Measurements from ENCODE around the gene IGFALS. TPM values are rescaled to one million over a fixed set of nuclear protein-coding genes. Genes with fewer than 3 reads are reported as not detected.

IGFALS gene
- total RNA-seq = not detected in 2 replicates

DNA sequence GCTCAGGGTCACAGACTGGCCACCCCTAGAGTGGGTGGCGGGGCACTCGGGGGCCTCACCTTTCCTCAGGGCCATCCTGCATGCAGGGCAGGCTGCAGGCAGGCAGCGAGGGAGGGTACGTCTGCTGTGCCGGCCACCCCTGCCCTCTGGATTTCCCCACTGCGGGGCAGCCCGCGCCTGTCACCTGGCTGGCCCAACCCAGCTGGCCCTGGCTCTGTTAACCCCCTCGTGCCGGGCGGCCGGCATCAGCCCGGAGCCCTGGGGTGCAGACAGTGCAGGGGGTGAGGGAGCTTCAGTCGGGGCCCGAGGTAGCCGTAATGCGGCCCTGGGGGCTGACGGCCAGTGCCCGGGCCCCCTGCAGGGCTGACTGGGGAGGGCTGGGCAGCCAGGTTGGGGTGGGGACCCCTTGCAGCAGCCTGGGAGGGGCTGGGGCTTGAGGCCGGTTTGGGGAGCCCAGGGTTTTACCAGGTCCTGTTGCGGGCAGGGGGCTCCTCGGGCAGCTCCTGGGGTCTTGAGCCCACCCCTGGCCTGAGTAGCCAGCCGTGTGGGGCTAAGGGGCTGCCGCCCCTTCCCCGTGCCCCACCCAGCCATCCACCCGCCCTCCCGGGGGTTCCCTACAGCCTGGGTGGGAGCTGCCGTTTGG lies at the start of gene IGFALS:
Gene IGFALS, minus strand, starts transcription at position 128 of the 643 bp plus-strand sequence. Its CDS starts 53 bp downstream, at position 75.
- DNase-seq (ENCODE audit: low read depth, low spot score) = no peak

DNA sequence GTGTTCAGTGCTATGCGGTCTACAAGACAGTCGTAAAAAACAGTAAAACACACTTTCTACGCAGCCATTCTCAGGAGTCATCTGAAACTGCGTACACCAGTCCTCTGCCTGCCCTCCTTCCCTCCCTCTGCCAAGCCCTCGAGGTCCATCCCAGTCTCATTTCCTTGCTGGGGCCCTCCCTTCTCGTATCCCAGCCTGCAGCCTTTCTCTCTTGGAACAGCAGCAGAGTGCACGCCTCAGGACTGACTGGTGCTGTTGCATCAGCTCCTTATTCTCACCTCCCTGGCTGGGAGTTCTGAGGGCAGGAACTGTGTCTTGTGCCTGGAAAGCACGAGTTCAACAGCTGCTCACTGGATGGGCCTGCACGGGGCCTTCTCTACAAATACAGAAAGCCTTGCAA lies 46.0 kb upstream of the IGFALS start:
- no peak for DNase-seq (ENCODE audit: low read depth, low spot score)

DNA sequence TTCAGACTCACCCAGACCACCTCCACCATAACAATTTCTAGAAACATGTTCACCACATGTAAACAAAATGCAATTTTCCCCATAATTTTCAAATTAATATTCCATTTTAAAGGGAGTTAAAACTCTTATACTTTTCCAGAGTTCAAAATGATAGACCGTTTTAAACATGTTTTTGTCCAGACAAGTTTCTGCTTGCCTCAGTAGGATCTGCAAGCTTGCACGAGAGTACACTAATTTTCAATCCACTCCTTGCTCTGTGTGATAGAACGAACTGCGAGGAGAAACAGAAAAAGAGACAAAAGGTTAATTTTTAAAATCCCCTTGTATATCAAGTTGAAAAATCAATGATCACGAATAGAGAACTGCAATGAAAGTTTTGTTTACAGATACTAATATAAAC lies 40.6 kb upstream of the IGFALS start:
- DNase-seq (ENCODE audit: low read depth, low spot score) = no peak

DNA sequence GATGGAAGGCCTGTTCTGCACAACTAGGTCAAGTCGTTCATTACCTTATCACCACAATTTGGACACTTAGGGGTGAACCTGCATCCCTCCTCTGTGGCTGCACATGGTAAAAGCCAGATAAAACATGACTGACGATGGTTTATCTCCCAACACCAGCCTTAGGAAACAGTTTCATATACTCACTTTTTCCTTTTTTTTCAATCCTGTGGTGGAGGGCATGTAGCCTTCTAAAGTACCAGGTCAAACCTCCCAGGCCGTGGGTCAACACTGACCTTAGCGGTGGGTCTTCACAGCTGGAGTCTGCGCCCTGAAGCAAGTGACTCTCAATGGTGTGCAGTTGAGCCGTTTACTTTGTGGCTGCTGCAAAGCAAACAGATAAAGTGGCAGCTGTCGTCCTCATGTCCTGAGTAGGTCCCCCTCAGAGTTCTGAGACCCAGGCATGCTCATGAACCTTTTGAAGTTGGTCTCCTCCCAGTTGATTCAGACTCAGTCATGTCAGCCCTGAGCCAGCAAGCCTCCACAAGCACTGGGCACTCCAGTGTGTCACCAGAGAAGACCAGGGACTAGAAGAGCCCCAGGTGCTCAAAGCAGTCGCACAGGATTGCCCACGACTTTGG lies 39.4 kb upstream of the IGFALS start:
- no peak for DNase-seq (ENCODE audit: low read depth, low spot score)

DNA sequence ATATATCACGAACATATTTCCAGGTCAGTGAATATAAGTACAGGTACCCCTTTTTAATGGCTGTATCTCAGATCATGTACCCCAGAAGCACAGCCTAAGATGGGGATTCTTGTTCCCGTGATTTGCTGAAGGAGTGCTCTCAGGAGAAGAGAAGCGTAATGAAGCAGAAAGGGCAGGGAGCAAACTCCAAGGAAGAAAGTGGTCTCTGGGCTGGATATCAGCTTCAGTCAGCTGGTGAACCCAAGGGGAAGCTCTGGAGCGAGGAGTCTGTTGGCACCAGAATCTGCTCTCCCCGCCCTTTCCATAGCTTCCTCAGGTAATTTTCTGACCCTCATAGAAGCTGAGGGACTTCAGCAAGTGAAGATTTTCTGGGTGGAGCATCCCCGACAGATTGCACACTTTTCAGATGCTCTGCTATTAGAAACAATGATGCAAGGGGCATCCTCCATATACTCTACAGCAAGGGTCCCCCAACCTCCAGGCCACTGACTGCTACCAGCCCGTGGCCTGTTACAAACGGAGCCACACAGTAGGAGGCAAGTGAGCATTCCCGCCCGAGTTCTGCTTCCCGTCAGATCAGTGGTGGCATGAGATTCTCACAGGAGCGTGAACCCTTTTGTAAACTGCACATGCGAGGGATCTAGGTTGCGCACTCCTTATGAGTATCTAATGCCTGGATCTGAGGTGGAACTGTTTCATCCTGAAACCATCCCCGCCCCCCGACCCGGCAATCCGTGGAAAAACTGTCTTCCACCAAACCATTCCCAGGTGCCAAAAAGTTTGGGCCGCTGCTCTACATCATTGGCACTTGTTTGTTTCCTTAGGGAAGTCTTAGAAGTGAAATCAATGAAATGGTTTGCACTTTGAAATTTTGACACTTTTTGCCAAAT lies 37.9 kb upstream of the IGFALS start:
- no peak for DNase-seq (ENCODE audit: low read depth, low spot score)

DNA sequence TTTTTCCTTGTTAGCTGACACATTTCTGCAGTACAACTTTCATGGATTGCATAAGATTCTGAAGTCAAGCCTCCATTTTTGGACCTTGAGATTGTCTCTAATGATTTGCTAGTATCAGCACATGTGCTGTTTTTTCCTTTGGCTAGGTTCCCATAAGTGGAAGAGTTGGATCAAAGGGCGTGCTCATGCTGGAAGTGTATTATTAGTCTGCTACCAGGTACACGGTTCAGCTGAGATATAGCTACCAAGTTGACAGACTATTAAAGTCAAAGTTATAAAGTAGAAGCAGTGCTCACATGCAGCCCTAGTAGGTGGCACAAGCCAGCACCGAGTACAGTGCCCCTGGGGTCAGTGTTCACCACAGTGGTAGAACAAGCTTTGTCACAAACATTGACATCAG lies 36.7 kb upstream of the IGFALS start:
- DNase-seq (ENCODE audit: low read depth, low spot score) = no peak

DNA sequence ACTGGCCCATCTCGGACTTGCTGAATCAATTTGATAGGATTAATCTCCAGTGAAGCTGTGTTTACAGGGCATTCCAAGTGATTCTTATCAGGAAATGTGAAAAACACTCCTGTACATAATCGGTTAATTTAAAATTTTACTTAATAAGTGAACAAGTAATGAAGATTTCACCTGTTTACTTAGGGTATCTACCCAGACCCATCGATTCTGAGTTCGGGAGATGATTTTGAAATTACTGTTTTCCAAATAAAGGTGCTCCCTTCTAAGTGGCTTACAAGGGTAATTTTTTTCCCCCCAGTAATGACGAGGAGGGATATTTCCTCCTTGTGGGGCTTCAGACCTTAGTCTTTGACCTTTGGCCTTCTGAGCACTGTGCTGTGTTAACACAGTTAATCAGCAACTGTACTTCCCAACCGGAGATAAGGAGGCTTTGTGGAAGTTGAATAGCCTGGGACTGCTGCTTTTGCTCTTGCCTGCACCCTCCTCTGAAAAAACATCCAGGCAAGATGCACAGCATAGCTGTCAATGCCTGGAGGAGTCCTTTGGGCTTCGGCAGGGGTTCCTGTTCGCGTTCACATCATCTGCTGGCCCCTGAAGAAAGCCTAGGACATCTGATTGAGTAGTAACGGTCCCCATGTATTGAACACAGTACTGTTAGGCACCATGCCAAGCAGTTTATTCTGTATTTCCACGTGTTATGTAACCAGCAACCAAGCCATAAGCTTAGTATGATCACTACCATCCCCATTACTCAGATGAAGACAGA lies 35.3 kb upstream of the IGFALS start:
- no peak for DNase-seq (ENCODE audit: low read depth, low spot score)

DNA sequence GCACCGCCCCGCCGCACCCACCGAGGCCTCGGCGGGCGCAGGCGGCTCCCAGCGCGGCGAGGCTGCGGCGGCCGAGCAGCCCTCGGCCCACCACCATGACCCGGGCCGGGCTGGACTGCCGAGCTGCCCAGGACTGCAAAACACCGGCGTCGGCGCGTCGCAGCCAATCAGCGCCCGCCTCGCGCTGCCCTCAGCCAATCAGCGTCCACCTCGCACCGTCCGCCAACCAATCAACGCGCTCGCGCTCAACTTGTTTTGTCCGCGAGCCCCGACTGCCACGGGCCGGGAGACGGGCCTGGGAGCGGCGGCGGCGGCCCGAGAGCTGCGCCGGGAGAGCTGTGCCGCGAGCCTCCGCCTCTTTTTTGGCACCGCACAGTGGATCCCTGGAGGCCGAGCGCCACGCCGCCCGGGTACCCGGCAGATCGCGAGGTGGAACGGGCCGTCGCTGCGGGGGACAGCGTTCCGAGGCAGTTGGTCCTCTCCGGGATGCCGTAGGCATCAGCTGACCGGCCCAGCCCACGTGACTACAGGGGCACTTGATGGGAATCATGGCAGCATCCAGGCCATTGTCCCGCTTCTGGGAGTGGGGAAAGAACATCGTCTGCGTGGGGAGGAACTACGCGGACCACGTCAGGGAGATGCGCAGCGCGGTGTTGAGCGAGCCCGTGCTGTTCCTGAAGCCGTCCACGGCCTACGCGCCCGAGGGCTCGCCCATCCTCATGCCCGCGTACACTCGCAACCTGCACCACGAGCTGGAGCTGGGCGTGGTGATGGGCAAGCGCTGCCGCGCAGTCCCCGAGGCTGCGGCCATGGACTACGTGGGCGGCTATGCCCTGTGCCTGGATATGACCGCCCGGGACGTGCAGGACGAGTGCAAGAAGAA lies 33.4 kb upstream of the IGFALS start, which contains the start of the genes FAHD1 and HAGH:
Gene FAHD1, plus strand, starts transcription at position 516 of the 883 bp plus-strand sequence. Its CDS starts 33 bp downstream, at position 549.
Gene HAGH, minus strand, starts transcription at position 135 of the 883 bp plus-strand sequence. Its CDS starts 38 bp downstream, at position 97.
- DNase-seq (ENCODE audit: low read depth, low spot score) = peak; percentile 87

DNA sequence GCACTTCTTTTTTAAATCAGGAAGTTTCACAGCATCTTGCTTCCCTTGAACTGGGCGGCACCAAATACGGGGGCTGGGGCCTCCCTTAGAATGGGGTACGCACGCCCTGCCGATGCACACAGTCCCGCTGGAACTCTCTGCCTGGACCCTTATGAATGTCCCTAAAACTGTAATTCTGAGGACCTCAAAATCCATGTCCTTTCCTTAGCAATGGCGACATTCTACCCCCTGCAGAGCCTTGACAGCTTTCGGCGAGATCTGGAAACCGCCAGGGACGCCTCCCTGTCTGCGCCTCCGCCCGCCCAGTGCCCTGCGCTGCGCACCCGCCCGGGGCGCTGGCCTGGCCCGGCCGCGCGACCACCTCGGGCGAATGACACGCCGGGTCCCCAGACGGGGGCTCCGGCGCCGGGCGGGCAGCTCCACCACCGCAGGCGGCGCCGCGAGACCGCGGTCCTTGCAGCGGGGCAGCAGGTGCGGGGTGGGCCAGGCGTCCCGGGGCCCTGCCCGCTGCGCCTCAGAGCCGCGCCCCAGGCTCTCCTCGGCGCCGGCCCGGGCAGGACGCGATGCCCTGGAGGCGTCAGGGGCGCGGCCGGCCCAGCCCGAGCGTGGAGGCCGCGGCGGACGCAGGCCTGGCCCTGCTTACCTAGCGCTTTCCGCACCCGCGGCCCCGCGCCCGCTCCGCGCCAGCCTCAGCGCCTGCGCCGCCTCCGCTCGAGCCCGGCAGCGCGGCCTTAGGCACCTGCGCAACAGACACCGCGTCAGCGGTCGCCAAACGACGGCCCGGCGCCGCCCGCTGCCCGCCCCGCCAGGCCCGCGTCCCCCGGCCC lies 32.6 kb upstream of the IGFALS start:
- no peak for DNase-seq (ENCODE audit: low read depth, low spot score)

DNA sequence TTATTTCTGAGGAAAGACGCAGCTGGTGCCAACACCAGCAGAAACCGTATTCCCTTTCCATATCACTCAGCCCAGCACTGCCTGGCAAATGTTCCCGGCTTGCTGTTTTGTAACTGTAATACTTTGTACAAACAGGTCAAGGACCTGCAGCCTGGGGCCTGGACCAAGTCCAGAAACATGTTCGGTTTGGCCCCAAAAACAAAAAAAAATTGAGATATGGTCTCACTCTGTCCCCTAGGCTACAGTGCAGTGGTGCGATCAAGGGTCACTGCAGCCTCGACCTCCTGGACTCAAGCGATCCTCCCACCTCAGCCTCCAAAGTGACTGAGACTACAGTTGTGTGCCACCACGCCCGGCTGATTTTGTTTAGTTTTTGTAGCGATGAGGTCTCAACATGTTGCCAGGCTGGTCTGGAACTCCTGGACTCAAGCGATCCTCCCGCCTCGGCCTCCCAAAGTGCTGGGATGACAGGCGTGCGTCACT lies 31.9 kb upstream of the IGFALS start:
- no peak for DNase-seq (ENCODE audit: low read depth, low spot score)

DNA sequence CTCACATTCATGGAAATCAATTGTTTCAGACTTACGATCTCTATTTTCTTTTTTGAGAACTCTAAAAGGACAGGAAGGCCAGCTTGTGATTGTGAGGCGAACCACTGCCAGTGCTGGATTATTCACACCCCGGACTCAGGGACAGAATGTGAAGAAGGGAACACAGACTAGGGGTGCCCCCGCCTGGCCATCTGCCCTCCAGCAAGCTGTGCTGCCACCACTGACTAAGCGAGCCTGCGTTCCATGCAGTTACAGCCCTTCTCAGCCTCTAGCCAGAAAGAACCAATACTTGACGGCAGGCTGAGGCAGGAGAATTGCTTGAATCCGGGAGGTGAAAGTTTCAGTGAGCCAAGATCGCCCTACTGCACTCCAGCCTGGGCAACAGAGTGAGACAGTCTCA lies 30.3 kb upstream of the IGFALS start:
- DNase-seq (ENCODE audit: low read depth, low spot score) = peak; percentile 54

DNA sequence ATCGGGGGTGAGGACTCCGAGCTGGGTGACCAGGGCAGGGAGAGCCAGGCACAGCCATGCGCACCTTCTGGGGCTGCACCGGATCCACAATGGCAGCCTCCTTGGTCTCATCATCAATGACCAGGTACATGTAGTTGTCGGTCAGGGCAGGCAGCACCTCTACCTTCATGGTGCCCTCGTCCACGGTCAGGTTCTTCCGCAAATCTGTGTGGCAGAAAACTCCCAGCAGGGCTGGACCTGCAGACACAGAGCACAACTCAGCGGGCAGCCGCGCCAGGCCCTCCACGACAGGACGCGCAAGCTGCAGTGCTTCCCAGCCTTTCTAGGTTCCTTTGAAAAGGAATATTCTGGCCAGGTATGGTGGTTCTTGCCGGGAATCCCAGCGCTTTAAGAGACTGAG lies 29.3 kb upstream of the IGFALS start:
- DNase-seq (ENCODE audit: low read depth, low spot score) = no peak

DNA sequence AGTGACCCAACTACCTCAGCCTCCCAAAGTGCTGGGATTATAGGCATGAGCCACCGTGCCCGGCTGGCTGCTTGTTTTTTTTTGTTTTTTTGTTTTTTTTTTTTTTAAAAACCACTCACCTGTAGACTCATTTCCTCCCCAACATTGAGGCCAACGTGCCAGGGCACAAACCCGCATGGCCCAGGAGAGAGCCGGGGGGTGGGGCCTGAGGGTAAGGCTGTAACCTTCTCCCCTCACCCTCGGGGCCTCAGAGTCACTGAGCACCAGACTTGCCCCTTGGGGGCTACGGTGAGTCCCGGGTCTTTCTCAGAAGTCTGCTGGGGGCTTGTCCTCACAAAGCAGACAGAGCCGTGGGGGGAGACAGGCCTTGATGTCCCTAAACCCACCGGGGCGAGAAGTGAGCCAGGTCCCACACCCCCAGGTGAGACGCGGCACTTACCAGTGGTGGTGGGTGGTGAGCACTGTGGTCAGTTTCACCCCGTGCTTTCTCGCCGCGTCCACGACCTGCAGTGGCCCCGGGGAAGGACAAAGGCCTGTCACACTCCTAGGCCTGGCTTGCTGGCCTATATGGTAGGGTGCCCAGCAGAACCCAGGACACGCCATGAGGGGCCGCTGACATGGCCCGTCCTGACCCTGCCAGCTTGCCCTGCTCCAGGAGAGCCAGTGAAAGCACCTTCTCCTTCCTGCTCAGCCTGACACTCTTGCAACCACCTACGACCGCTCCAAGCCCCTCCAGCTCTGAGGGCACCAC lies 28.5 kb upstream of the IGFALS start:
- DNase-seq (ENCODE audit: low read depth, low spot score) = no peak

DNA sequence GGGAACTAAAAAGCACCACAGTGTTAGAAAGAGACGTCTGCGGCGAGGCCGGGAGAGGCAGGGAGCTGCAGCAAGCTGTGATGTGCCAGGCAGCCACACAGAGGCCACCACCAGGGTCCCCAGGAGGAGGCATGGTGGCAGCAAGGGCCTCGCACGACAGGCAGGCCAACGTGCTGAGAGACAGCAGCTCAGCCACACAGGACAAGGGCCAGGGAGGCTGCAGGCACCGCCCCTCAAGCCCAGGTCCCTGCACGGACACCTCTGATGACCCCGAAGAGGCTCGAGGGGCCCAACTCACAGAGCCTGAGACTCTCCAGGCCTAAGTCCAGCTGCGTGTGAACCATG lies 27.4 kb upstream of the IGFALS start:
- no peak for DNase-seq (ENCODE audit: low read depth, low spot score)

DNA sequence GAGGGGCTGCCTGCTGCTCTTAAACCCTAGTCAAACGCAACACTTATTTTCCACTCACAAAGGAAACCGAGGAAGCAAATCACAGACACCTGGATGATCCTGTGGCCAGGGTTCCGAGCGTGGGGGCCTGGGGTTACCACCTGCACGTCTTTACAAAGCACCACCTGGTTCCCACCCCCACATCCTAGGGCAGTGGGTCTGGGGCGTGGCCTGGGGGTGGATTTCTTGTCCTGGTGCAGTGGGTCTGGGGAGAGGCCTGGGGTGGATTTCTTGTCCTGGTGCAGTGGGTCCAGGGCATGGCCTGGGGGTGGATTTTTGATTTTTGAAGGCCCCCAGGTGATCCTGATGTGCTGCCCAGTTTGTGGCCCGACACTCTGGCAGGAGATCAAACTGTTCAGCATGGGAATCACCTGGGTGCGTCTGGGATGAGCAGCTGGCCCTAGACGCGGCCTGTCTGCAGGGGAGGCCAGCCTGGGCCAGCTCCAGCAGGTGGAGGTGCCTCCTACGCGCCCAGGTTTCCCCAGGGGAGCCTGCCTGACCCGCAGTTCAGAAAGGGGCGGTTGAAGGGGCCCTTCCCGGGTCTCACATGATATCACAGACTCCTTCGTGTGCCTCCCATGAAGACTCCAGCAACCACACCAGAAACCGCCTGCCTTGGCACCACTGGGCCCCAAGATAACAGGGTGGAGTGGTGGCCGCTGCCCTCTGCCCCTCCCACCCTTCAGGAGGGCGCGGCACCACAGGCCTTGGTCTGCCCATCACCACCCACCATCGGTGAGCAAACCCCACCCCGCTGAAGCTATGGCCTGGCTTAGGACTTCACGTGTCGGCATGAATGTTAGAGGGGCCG lies 26.8 kb upstream of the IGFALS start:
- DNase-seq (ENCODE audit: low read depth, low spot score) = no peak

DNA sequence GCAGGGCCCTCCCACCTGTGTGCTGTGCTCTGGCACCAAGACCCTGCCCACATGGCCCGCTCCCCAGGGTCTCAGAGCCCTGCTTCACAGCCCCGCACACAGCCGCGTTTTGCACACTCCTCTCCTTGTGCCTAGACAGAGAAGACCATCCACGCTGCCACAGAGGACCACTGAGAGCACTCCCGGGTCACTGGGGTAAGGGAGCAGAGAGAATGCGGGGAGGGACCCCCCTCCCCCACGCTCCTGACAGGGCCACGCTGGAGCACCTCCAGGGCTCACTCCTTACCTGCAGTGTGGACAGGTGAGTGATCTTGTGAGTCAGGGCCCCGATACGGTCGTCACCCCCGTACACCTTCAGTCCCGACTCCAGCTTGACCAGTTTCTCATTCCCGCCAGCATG lies 26.1 kb upstream of the IGFALS start:
- no peak for DNase-seq (ENCODE audit: low read depth, low spot score)

DNA sequence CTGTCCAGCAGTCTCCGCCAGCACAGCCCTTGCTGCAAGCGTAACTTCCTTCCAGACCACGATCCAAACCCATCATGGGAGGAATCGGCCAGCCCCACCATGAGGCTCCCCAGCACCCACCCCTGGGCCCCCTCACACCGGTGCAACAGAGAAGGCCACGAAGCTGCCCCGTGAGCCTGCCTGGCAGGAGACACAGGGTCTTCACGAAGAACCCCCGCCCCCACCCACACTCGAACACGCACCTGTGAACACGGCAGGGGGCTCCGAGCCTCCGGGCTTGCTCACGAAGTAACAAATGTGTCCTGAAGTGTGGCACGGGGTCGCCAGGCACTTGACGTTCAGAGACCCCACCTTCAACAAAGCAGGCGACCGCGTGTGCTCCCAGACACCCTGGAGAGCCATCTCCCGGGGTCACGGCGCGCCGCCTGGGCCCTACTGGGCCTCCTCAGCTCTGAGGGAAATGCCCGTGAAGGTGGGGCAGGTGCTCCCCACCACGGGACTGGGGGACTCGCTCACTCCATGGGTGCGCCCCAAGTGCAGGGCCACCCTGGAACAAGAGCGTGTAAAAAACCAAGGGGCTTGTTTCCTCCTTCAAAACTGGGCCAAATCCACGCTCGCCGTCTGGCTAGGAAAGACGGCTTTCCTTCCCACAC lies 25.5 kb upstream of the IGFALS start:
- DNase-seq (ENCODE audit: low read depth, low spot score) = no peak
